Nephron (organoid): Measurements from ENCODE around the gene NCKAP5L.

ENCODE experiments used
- H3K27ac Mint-ChIP-seq, 3 experiments: 2 replicates each; pipeline ENCODE4 v1.8.0; 2020; ENCODE audit warnings: mixed read lengths in 3 of 3, mild to moderate bottlenecking in 2 of 3, moderate library complexity in 1 of 3
- H3K27me3 Mint-ChIP-seq: 2 replicates; pipeline ENCODE4 v1.8.0; 2021; ENCODE audit warnings: low read depth, mild to moderate bottlenecking, moderate library complexity, mixed read lengths
- H3K36me3 Mint-ChIP-seq: 2 replicates; pipeline ENCODE4 v1.8.0; 2020; ENCODE audit warnings: low read depth, mixed read lengths
- H3K4me1 Mint-ChIP-seq: 2 replicates; pipeline ENCODE4 v1.8.0; 2020; ENCODE audit warnings: mixed read lengths
- H3K4me3 Mint-ChIP-seq, 3 experiments: 2 replicates each; pipeline ENCODE4 v1.8.0; 2020; ENCODE audit warnings: mild to moderate bottlenecking in 3 of 3, mixed read lengths in 3 of 3, moderate library complexity in 2 of 3
- H3K9me3 Mint-ChIP-seq: 2 replicates; pipeline ENCODE4 v1.8.0; 2020; ENCODE audit warnings: mixed read lengths
- TF ChIP-seq, protein P1 (sequence below), 3 experiments: fragments of 200-600 bp; sonication (generic); IDR thresholded peaks; one replicate each; pipeline ENCODE4 v1.5.0; 2021; ENCODE audit warnings: antibody characterized with exemption in 3 of 3; ENCODE audit not compliant: unreplicated experiment in 3 of 3

Gene NCKAP5L

DNA sequence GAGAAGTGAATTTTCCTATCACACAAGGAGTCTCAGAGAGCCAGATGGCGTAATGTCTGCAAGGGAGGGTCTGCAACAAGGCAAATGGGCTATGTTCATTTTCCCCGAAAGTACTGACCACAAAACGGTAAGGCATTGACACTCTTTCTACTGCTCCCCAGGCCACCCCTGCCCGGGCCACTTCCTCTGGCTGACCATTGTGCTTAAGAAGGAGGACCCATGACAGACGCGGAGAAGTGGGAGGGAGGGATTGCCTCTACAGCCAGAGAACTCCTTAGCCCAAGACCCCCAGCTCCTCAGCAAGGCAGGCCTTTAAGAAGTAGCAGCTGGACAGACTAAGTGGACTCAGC, 1.2 kb downstream of the NCKAP5L start:
- Mint-ChIP-seq H3K36me3 (peaks cover 8% of the 10 kb centered on the region), H3K27me3 (no peaks in the 10 kb centered on the region), H3K9me3 (no peaks in the 10 kb centered on the region), H3K4me1 (peaks cover 52% of the 10 kb centered on the region), H3K27ac (peak overlapping the region; percentile 89 to 94 (median 94)), H3K4me3 (peak overlapping the region; percentile 95 to 97 (median 96))
- TF ChIP-seq, protein P1, sequence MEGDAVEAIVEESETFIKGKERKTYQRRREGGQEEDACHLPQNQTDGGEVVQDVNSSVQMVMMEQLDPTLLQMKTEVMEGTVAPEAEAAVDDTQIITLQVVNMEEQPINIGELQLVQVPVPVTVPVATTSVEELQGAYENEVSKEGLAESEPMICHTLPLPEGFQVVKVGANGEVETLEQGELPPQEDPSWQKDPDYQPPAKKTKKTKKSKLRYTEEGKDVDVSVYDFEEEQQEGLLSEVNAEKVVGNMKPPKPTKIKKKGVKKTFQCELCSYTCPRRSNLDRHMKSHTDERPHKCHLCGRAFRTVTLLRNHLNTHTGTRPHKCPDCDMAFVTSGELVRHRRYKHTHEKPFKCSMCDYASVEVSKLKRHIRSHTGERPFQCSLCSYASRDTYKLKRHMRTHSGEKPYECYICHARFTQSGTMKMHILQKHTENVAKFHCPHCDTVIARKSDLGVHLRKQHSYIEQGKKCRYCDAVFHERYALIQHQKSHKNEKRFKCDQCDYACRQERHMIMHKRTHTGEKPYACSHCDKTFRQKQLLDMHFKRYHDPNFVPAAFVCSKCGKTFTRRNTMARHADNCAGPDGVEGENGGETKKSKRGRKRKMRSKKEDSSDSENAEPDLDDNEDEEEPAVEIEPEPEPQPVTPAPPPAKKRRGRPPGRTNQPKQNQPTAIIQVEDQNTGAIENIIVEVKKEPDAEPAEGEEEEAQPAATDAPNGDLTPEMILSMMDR (IDR thresholded peaks at IDR 0.05; ENCODE audit: unreplicated experiment in 3 of 3): no peak

- Mint-ChIP-seq H3K9me3 (no peaks in the 10 kb centered on the region), H3K36me3 (peaks cover 14% of the 10 kb centered on the region), H3K4me3 (peak overlapping the region; percentile 95 to 97 (median 96)), H3K4me1 (peaks cover 62% of the 10 kb centered on the region), H3K27me3 (no peaks in the 10 kb centered on the region), H3K27ac (peak overlapping the region; percentile 89 to 94 (median 94))
- TF ChIP-seq, protein P1 (IDR thresholded peaks at IDR 0.05; ENCODE audit: unreplicated experiment in 3 of 3): no peak
Observed at GRCh38 chr12:49825971-49826421, 2.2 kb downstream of the NCKAP5L start.

DNA sequence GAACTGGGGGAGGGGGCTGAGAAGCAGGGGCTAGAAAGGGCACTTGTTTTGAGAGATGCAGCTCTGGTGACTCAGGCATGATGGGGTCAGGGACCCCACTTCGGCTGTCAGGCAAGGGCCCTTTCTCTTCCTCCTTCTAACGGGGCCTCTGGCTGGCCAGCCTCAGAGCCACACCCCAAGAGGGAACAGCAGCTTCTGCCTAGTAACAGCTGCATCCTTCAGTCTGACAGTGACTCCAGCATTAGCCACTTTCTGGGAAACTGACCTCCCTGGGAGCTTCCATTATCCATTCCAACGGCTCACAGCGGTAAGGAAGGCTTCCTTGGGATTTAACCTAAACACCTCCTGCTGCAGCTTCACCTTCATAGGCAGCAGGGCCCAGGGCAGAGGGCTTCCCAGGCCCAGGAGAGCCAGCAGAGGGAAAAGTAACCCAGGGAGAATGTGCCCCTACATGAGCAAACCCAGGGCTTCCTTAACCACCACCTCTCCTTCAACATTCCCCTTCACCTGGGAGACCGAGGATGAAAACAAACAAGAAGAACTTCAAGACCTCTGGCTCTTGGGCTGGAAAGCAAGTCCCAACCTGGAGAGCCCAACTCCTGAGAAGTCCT, 2.7 kb downstream of the NCKAP5L start:
- no peaks in the 10 kb centered on the region for H3K27me3 Mint-ChIP-seq
- H3K4me3 Mint-ChIP-seq: peak overlapping the region; percentile 28 to 96 (median 59)
- peaks cover 65% of the 10 kb centered on the region for H3K4me1 Mint-ChIP-seq
- H3K9me3 Mint-ChIP-seq: no peaks in the 10 kb centered on the region
- peaks cover 17% of the 10 kb centered on the region for H3K36me3 Mint-ChIP-seq
- H3K27ac Mint-ChIP-seq: peak overlapping the region; percentile 41 to 74 (median 50)
- TF ChIP-seq, protein P1 (IDR thresholded peaks at IDR 0.05; ENCODE audit: unreplicated experiment in 3 of 3): no peak

DNA sequence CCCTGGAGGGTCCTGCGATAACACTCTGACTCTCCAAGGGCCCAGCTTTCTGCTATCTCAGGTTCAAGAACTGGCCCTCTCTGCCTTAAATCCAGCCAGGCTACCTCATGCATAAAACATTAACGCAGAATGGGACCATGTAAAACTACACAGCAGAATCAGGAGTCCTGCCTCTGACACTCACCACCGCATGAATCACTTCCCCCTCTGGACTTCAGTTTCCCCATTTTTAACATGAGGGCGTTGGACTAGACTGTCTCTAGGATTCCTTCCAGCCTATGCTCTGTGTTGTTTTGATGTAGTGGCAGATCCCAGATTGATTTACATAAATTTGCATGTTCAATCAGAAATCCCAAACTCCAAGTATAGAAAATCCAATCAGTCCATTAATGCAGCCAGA, 3.3 kb downstream of the NCKAP5L start:
- Mint-ChIP-seq H3K36me3 (peaks cover 17% of the 10 kb centered on the region), H3K4me1 (peaks cover 65% of the 10 kb centered on the region), H3K27ac (peak overlapping the region; percentile 15 to 50 (median 41)), H3K27me3 (no peaks in the 10 kb centered on the region), H3K9me3 (no peaks in the 10 kb centered on the region), H3K4me3 (peak overlapping the region; percentile 28 to 96 (median 59))
- TF ChIP-seq, protein P1 (IDR thresholded peaks at IDR 0.05; ENCODE audit: unreplicated experiment in 3 of 3): no peak

GRCh38 chr12:49824416-49824815, 3.8 kb downstream of the NCKAP5L start:
- Mint-ChIP-seq H3K27ac (peak overlapping the region; percentile 56 to 78 (median 56)), H3K4me3 (peak overlapping the region; percentile 40 to 69 (median 53)), H3K4me1 (peaks cover 69% of the 10 kb centered on the region)

More at GRCh38 chr12:49824416-49824815, 3.8 kb downstream of the NCKAP5L start:
- peaks cover 17% of the 10 kb centered on the region for H3K36me3 Mint-ChIP-seq
- no peaks in the 10 kb centered on the region for H3K9me3 Mint-ChIP-seq
- H3K27me3 Mint-ChIP-seq: no peaks in the 10 kb centered on the region
- TF ChIP-seq, protein P1 (IDR thresholded peaks at IDR 0.05; ENCODE audit: unreplicated experiment in 3 of 3): no peak
